Endometrial microvascular endothelial cells (primary cell): Measurements from ENCODE around the gene AQP3. TPM values are rescaled to one million over a fixed set of nuclear protein-coding genes. Genes with fewer than 3 reads are reported as not detected.
"Not testable (repeated sequence)": the region's sequence is repeated elsewhere in the genome, so short reads cannot be mapped to it uniquely, and the experiment has no call there.

Experiments
- in situ Hi-C: cut with HindIII; loops from 2 replicates; pipeline ENCODE4 v1.10.0; 2017; ENCODE audit warnings: low sequenced_read_pairs, low pct_unique_long_range_greater_than_20kb; ENCODE audit errors: inconsistent ontology term
- total RNA-seq: library from RNA; depleted of rRNA; stranded (reverse); fragments of >200 nt; gene quantifications from one replicate; pipeline ENCODE4 v1.2.3, GENCODE V29; 2015; ENCODE audit errors: inconsistent ontology term

AQP3 gene
- total RNA-seq, 1 donor from 2014 or later: 1.1 TPM

GRCh38 chr9:33395159-33395879 lies 52.1 kb downstream of the AQP3 start:
- in situ Hi-C loops: not testable (repeated sequence)

- in situ Hi-C loops: not testable (repeated sequence)
Measured at GRCh38 chr9:33393986-33394385, 53.4 kb downstream of the AQP3 start.

- in situ Hi-C loops: no loop called here
Measured at GRCh38 chr9:33393581-33393980, 53.8 kb downstream of the AQP3 start.

- in situ Hi-C loops: not testable (repeated sequence)
Measured at GRCh38 chr9:33392591-33393021, 54.8 kb downstream of the AQP3 start.

Other genes starting within 250 kb of the AQP3 start
- not detected for gene SPINK4, start 207.4 kb downstream of the AQP3 start, total RNA-seq
- gene BAG1, start 182.9 kb downstream of the AQP3 start, total RNA-seq: 41.4 TPM
- 69.4 TPM for gene CHMP5, start 182.5 kb downstream of the AQP3 start, total RNA-seq
- gene NFX1, start 157.1 kb downstream of the AQP3 start, total RNA-seq: 24.3 TPM
- not detected for gene AQP7, start 45.0 kb downstream of the AQP3 start, total RNA-seq
- gene NOL6, start 26.3 kb upstream of the AQP3 start, total RNA-seq: 47.6 TPM
- gene ANKRD18B, start 76.7 kb upstream of the AQP3 start, total RNA-seq: 2.4 TPM